C1 segment of cervical spinal cord (tissue), 14 donors: ENCODE data around the gene SEPTIN10.
"Not testable (repeated sequence)": the region's sequence is repeated elsewhere in the genome, so short reads cannot be mapped to it uniquely, and the experiment has no call there.

Source experiments
- DNase-seq, 14 donors: peaks; one replicate each; lab custom pipeline; 2025; lab: John Stamatoyannopoulos, UW

The SEPTIN10 gene

GRCh38 chr2:109545828-109546713 lies 67.7 kb downstream of the SEPTIN10 start:
- peak in 11 of 14 donors; percentile 2 to 62 (median 26) for DNase-seq

- DNase-seq: no peak
Measured at GRCh38 chr2:109542384-109542783, 71.4 kb downstream of the SEPTIN10 start.

- DNase-seq: no peak
Measured at GRCh38 chr2:109538546-109538945, 75.2 kb downstream of the SEPTIN10 start.

GRCh38 chr2:109537565-109538222 lies 76.1 kb downstream of the SEPTIN10 start:
- DNase-seq: no peak

GRCh38 chr2:109536556-109536955 lies 77.2 kb downstream of the SEPTIN10 start:
- DNase-seq: not testable (repeated sequence)

GRCh38 chr2:109535217-109535946 lies 78.4 kb downstream of the SEPTIN10 start:
- no peak for DNase-seq

- no peak for DNase-seq
Measured at GRCh38 chr2:109533823-109534222, 79.9 kb downstream of the SEPTIN10 start.

- DNase-seq: no peak
Measured at GRCh38 chr2:109532728-109533076, 81.1 kb downstream of the SEPTIN10 start.

GRCh38 chr2:109531896-109532727 lies 81.7 kb downstream of the SEPTIN10 start:
- no peak for DNase-seq

- DNase-seq: no peak
Measured at GRCh38 chr2:109531221-109531620, 82.5 kb downstream of the SEPTIN10 start.

GRCh38 chr2:109530712-109531111 lies 83.1 kb downstream of the SEPTIN10 start:
- no peak for DNase-seq

- no peak for DNase-seq
Measured at GRCh38 chr2:109529532-109530449, 84.0 kb downstream of the SEPTIN10 start.

- DNase-seq: no peak
Measured at GRCh38 chr2:109528811-109529501, 84.8 kb downstream of the SEPTIN10 start.

GRCh38 chr2:109527846-109528705 lies 85.7 kb downstream of the SEPTIN10 start:
- DNase-seq: no peak

- no peak for DNase-seq
Measured at GRCh38 chr2:109527079-109527478, 86.7 kb downstream of the SEPTIN10 start.

GRCh38 chr2:109526442-109526970 lies 87.3 kb downstream of the SEPTIN10 start:
- no peak for DNase-seq

- DNase-seq: no peak
Measured at GRCh38 chr2:109525836-109526235, 87.9 kb downstream of the SEPTIN10 start.
